GM12801 (cell line): ENCODE results near the gene HERC2.

ENCODE experiments used
- CTCF ChIP-seq: IDR thresholded peaks from one replicate; pipeline ENCODE4 v1.5.1; 2011; ENCODE audit warnings: control low read depth; ENCODE audit not compliant: insufficient read length; ENCODE audit errors: extremely low read depth

HERC2 gene

DNA sequence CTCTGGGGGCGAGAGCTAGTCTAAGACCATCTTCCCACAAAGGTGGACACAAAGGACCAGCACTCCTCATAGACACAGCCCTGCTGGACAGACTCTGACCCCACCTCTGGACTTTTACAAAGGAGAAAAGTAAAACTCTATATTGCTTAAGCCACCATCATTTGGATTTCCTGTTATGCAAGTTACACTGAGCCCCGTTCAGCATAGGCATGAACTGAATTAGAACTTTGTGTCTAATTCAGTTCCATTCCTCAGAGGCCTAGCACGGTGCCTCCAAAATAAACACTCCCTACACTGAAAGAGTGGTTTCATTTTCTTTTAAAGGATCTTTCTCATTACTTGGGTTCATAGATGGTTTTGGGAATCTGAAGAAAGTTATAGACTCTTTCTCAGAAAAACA, 143.7 kb downstream of the HERC2 start:
- no peak for TF ChIP-seq CTCF

- TF ChIP-seq CTCF, result no peak
These were observed 152.6 kb downstream of the HERC2 start for GRCh38 chr15:28169366-28169765.

GRCh38 chr15:28167042-28167441, 154.9 kb downstream of the HERC2 start:
- no peak for TF ChIP-seq CTCF

GRCh38 chr15:28165791-28166190, 156.2 kb downstream of the HERC2 start:
- TF ChIP-seq CTCF, result no peak

GRCh38 chr15:28164876-28165275, 157.1 kb downstream of the HERC2 start:
- no peak for TF ChIP-seq CTCF

DNA sequence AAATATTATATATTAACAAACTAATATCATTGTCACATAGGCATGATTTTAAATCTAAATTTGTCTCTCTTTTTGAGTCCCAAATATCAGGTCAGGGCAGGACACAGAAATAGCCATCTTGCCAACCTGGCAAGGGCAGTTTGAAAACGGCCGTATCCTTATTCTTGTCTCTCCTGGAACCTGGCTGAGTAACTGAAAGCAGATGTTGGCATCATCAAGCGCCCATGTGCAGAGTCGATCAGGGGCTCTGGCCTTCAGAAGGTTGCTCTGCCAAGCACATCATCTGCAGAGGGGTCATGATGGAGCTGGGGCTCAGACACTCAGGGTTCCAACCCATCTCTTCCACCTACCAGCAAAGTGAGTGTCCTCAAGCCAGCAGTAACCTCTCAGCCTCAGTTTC, 167.7 kb downstream of the HERC2 start:
- no peak for TF ChIP-seq CTCF

- TF ChIP-seq CTCF, result no peak
These were observed 168.4 kb downstream of the HERC2 start for GRCh38 chr15:28153492-28154119.

- TF ChIP-seq CTCF, result no peak
These were observed 174.2 kb downstream of the HERC2 start for GRCh38 chr15:28147801-28148200.
